Kidney capillary endothelial cell (primary cell): ENCODE data around the gene ELMO1.

Experiments used
- DNase-seq: peaks from one replicate; pipeline ENCODE4 v3.0.0-alpha.2; 2018; ENCODE audit warnings: low spot score

The ELMO1 gene

DNA sequence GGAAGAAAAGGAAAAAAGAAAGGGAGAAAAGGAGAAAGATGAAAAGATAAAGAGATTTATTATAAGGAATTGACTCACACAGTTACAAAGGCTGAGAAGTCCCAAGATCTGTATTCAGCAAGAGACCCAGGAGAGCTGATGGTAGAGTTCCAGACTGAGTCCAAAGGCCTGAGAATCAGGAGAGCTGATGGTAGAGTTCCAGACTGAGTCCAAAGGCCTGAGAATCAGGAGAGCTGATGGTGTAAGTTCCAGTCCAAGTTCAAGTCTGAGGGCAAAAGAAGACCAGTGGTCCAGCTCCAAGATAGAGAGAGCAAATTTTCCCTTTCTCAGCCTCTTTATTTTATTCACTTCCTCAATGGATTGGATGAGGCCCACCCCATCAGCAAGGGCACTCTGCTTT, 627.0 kb downstream of the ELMO1 start:
- DNase-seq = no peak

DNA sequence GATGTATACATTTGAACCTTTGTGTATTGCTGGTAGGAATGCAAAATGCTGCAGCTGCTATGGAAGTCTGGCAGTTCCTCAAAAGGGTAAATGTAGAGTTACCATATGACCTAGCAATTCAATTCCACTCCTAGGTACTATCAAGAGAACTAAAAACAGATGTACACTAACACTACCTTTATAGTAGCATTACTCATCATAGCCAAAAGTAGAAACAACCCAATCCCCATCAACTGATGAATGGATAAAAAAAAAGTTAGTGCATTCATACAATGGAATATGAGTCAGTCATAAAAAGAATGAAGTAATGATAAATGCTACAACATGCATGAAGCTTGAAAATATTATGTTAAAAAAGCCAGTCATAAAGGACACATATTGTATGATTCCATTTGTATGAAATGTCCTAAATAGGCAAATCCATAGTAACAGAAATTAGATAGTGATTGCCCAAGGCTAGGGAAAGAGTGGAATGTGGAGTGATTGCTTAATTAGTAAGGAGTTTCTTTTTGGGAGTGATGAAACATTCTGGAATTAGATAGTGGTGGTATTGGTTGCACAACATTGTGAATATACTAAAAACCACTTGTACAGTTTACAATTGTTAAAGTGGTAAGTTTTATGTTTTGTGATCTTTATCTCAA, 628.0 kb downstream of the ELMO1 start:
- no peak for DNase-seq

DNA sequence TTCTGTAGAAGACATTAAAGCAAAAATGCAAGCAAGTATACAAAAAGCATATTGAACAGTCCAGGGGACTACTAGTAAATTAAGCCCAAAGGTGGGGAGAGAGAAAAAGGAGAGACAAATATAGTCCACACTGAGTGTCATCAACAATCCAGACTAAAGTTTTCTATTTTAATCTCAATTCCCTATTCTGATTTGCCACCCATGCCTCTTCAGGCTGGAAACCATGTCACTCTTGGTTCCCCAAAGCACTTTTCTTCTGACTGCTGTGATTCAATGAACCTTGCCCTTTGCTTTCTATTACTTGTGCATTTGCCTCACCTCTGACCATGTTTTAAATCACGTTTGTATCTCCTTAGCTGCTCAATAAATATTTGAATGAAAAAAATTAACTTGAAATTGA, 629.0 kb downstream of the ELMO1 start:
- DNase-seq = no peak

DNA sequence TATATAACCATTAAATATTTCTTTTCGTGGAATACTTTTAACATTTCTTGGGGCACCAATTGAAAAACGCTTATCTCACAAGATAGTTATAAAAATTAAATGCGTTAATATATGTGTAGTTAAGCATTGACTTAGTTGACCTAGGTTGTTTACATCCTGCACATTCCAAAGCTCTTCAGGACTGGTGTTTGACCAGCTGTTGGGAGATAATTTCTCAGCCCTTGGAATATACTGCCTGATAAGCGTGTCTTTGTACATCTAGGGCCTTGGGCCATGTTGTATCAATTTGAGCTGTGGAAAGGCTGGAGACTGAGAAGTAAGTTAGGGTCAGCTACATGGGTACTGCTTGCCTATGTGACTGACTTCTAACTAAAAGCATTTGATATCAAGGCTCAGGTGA, 634.4 kb downstream of the ELMO1 start:
- DNase-seq = no peak

DNA sequence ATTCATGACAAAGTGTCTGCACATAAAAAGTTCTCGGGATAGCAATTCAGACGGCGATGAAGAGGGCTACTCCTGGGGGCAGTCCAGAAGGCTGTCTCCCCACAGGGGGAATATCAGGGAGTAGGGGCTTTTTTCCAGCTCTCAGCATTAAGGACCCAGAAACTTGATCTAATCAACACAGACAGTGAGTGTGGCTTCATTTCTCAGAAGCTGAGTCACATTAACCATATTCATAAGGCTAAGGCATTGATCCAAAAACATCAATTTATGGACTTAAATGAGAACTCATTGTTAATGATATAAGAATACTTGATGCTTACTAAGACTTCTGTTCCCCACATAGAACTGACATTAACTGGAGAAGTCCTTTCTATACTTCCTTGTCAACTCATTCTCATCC, 636.9 kb downstream of the ELMO1 start:
- DNase-seq = no peak

DNA sequence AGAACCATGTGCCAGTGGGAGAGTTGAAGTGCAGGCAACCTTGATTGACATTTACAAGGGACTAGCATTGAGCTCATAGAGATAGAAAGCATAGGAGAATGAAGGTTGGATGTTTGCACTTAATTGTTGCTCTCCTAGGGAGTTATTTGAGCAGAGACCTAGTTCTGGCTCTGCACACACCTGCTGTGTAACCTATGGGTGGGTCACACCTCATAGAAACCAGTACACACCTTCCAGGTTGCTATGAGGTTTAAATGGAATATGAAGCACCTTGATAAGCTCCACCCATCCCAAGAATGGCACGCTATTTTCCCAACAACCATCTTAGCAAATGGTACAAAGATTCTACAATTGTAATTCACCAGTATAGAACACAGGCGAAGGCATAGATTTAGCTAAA, 638.2 kb downstream of the ELMO1 start:
- DNase-seq = no peak

DNA sequence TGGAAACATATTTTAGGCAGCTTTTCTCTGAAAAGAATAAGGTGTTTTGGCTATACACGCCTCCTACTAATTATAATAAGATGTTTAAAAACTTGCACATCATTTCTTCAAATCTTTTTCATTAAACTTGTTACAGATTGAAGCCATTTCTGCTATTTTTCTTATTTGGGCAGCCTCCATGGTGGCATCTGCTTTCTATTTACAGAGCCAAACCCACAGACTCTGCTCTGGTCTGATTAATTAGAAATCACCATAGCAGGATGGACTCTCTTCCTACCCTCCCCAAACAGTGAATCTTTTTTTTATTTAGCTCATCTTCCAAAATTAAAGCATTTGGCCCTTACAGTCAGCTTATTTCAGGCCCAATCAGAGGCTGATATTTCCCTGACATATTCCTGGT, 638.6 kb downstream of the ELMO1 start:
- DNase-seq = no peak

DNA sequence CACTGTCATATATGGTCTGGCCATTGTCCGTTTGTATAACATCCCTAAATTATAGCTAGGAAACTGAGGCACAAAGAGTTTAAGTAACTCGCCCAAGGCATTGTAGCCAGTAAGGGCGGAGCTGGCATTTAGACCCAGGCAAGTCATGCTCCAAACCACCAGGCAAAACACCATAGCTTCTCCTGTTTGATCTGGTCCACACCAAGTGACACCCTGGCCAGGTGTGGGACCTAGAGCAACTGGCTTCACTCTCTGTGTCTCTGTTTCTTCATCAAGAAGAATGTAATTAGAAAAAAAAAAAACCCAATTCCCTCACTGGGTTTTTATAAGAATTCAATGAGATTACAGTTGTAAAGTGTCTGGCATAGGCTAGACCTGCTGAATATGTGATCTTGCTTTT, 639.2 kb downstream of the ELMO1 start:
- no peak for DNase-seq

DNA sequence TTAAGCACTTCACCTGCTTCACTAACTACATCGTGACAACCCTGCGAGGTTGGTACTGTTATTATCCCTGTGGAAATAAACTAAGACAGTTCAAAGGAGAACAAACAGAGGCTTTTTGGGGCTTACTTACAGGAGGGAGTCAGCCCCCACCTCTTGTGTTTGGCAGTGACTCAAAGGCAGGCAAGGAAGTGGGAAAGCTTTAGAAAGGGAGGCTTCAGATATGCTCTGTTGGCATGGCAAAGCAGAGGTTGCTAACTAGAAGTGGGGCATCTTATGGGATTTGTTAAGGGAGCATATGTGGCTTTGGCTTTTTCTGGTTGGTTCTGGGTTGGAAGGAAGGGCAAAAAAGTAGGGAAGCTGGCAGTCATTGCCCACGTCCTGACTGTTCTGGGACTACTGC, 639.6 kb downstream of the ELMO1 start:
- DNase-seq = no peak

DNA sequence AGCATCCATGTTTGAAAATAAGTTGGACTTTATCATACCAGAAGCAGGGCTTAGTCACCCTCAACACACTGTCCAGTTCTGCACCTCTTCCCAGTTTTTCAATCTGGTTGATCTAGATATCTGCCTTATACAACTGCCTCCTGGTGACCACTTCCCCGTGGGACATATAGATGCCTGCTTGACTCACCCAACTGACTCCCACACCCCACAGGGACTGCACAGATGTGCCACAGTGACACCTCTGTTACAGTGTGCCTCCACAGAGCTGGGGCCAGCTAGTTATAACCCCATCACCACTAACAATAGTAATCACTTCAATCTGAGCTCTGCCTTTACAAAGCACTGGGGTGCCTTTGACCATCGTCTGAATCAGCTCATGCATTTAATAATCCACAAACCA, 641.8 kb downstream of the ELMO1 start:
- no peak for DNase-seq
